K562 (cell line): ENCODE measurements around the gene PPIF.

Experiments
- CBX8 ChIP-seq: fragments of 200-600 bp; sonication (generic); IDR thresholded peaks from 2 replicates; pipeline ENCODE4 v1.6.1; 2012; ENCODE audit warnings: borderline replicate concordance, mixed run types, low read depth, mild to moderate bottlenecking, moderate library complexity, mixed read lengths, low read length, control low read depth, inconsistent platforms; ENCODE audit not compliant: poor library complexity, severe bottlenecking; ENCODE audit errors: extremely low read depth
- FOXM1 ChIP-seq, 2 experiments: fragments of 450-650 bp in 1 of 2; sonication (generic) in 1 of 2; formaldehyde crosslinking in 1 of 2; IDR thresholded peaks; 2 replicates each; pipeline versions ENCODE4 v1.6.1 to v1.9.0; 2017 to 2022; ENCODE audit warnings: low read depth in 2 of 2, mild to moderate bottlenecking in 2 of 2, missing genetic modification reagents in 1 of 2, moderate library complexity in 1 of 2
- HDAC6 ChIP-seq: IDR thresholded peaks from 2 replicates; pipeline ENCODE4 v1.6.1; 2012; ENCODE audit warnings: low read depth, mild to moderate bottlenecking, control low read depth, inconsistent platforms, low read length, moderate library complexity
- JUND ChIP-seq, 2 experiments: IDR thresholded peaks; 2 replicates in 1 of 2; 3 replicates in 1 of 2; pipeline ENCODE4 v1.6.1; 2011; ENCODE audit warnings: borderline replicate concordance in 2 of 2, low read depth in 2 of 2, low read length in 2 of 2, improper control_type of control experiment in 1 of 2, missing biosample characterization in 1 of 2, missing genetic modification characterization in 1 of 2, missing genetic modification reagents in 1 of 2
- POLR2A ChIP-seq: fragments of 450-650 bp; conservative IDR thresholded peaks from 2 replicates; pipeline ENCODE4 v1.6.1; 2016
- RBBP5 ChIP-seq: fragments of 200-600 bp; sonication (generic); IDR thresholded peaks from 2 replicates; pipeline ENCODE4 v1.6.1; 2012; ENCODE audit warnings: borderline replicate concordance, mild to moderate bottlenecking, low read length, control low read depth, inconsistent platforms; ENCODE audit not compliant: insufficient read depth, poor library complexity, severe bottlenecking
- TBL1XR1 ChIP-seq, 2 experiments: IDR thresholded peaks; 2 replicates each; pipeline ENCODE4 v1.6.1; 2012; ENCODE audit warnings: improper control_type of control experiment in 2 of 2, low read length in 2 of 2, mild to moderate bottlenecking in 1 of 2
- USF1 ChIP-seq: sonication (generic); formaldehyde crosslinking; IDR thresholded peaks from 2 replicates; pipeline ENCODE4 v1.9.0; 2022; ENCODE audit warnings: mild to moderate bottlenecking, missing genetic modification reagents
- USF2 ChIP-seq: sonication (generic); formaldehyde crosslinking; IDR thresholded peaks from 2 replicates; pipeline ENCODE4 v1.5.0; 2020; ENCODE audit warnings: missing genetic modification reagents
- ZFP1 ChIP-seq: fragments of 450-650 bp; formaldehyde crosslinking; IDR thresholded peaks from 2 replicates; pipeline ENCODE4 v1.4.0; 2020; ENCODE audit warnings: mild to moderate bottlenecking, mixed read lengths
- ZNF274 ChIP-seq: IDR thresholded peaks from 2 replicates; pipeline ENCODE4 v1.6.1; 2011; ENCODE audit warnings: low read depth, mild to moderate bottlenecking, low read length, moderate library complexity, borderline replicate concordance
- ZNF696 ChIP-seq: fragments of 250-450 bp; sonication (Bioruptor Pico); conservative IDR thresholded peaks from 2 replicates; pipeline ENCODE4 v1.4.0; 2020; ENCODE audit warnings: mild to moderate bottlenecking, moderate library complexity

- TF ChIP-seq USF1 (CRISPR knock-in tag), result no peak
- TF ChIP-seq RBBP5, result no peak
- no peak for TF ChIP-seq HDAC6
- TF ChIP-seq POLR2A, result no peak
- no peak for TF ChIP-seq ZNF696
- TF ChIP-seq FOXM1 (IDR thresholded peaks at IDR 0.05; ENCODE audit: low read depth), result no peak
- no peak for TF ChIP-seq FOXM1 (CRISPR knock-in tag; IDR thresholded peaks at IDR 0.05; ENCODE audit: low read depth)
- TF ChIP-seq ZFP1 (CRISPR knock-in tag), result no peak
- no peak for TF ChIP-seq JUND (IDR thresholded peaks at IDR 0.05; ENCODE audit: borderline replicate concordance, low read depth, low read length)
- no peak for TF ChIP-seq JUND (tag; IDR thresholded peaks at IDR 0.05; ENCODE audit: borderline replicate concordance, low read depth, low read length)
- no peak for TF ChIP-seq CBX8
- no peak for TF ChIP-seq USF2 (CRISPR knock-in tag)
- TF ChIP-seq ZNF274, result no peak
- no peak for TF ChIP-seq TBL1XR1 (IDR thresholded peaks at IDR 0.05; ENCODE audit: low read length in 2 of 2)
Measured at GRCh38 chr10:79379512-79380124, 32.3 kb downstream of the PPIF start.
